GM23338 (cell line): ENCODE data around the gene MIF. TPM values are rescaled to one million over a fixed set of nuclear protein-coding genes. Genes with fewer than 3 reads are reported as not detected.

Experiments used
- ATAC-seq: fragments of 200-7000 bp; cut with Tn5 transposase; 3 replicates; pipeline ENCODE4 v1.9.1; 2020
- DNase-seq: peaks from one replicate; pipeline ENCODE4 v3.0.0-alpha.2; 2015; ENCODE audit warnings: low spot score
- H2AFZ ChIP-seq: fragments of 200-600 bp; sonication (generic); 2 replicates; pipeline ENCODE4 v1.8.0; 2016; ENCODE audit warnings: antibody characterized with exemption, mild to moderate bottlenecking, moderate library complexity
- H3F3A ChIP-seq: fragments of 200-600 bp; sonication (generic); replicated peaks from 2 replicates; pipeline ENCODE4 v1.8.0; 2017; ENCODE audit warnings: antibody characterized with exemption, mixed run types, low read depth
- H3K27ac ChIP-seq: fragments of 200-600 bp; sonication (generic); 2 replicates; pipeline ENCODE4 v1.6.1; 2016; ENCODE audit warnings: low read depth
- H3K27me3 ChIP-seq: fragments of 200-600 bp; sonication (generic); 2 replicates; pipeline ENCODE4 v1.8.0; 2016; ENCODE audit warnings: mild to moderate bottlenecking, mixed run types, moderate library complexity; ENCODE audit not compliant: insufficient read depth
- H3K36me3 ChIP-seq: fragments of 200-600 bp; sonication (generic); 2 replicates; pipeline ENCODE4 v1.8.0; 2016; ENCODE audit warnings: mild to moderate bottlenecking; ENCODE audit not compliant: insufficient read depth
- H3K4me1 ChIP-seq: fragments of 200-600 bp; sonication (generic); 2 replicates; pipeline ENCODE4 v1.8.0; 2016; ENCODE audit warnings: mild to moderate bottlenecking, moderate library complexity; ENCODE audit not compliant: insufficient read depth
- H3K4me2 ChIP-seq: fragments of 200-600 bp; sonication (generic); 2 replicates; pipeline ENCODE4 v1.7.1; 2017; ENCODE audit warnings: mixed run types
- H3K4me3 ChIP-seq: fragments of 200-600 bp; sonication (generic); 2 replicates; pipeline ENCODE4 v1.6.1; 2016; ENCODE audit warnings: mixed run types
- H3K79me2 ChIP-seq: fragments of 200-600 bp; sonication (generic); replicated peaks from 2 replicates; pipeline ENCODE4 v1.8.0; 2017; ENCODE audit warnings: mild to moderate bottlenecking; ENCODE audit not compliant: insufficient read depth
- H3K9me2 ChIP-seq: fragments of 200-600 bp; sonication (generic); 2 replicates; pipeline ENCODE4 v1.8.0; 2017; ENCODE audit not compliant: insufficient read depth
- H4K20me1 ChIP-seq: fragments of 200-600 bp; sonication (generic); replicated peaks from 2 replicates; pipeline ENCODE4 v1.8.0; 2017; ENCODE audit warnings: mild to moderate bottlenecking; ENCODE audit not compliant: insufficient read depth
- H3K27ac Mint-ChIP-seq: 2 replicates; pipeline ENCODE4 v1.8.0; 2020; ENCODE audit warnings: inconsistent platforms, mild to moderate bottlenecking, moderate library complexity, mixed read lengths
- H3K27me3 Mint-ChIP-seq: 3 replicates; pipeline ENCODE4 v1.8.0; 2022; ENCODE audit warnings: low read depth, mild to moderate bottlenecking, moderate library complexity, mixed read lengths, inconsistent platforms; ENCODE audit not compliant: insufficient read depth, poor library complexity
- H3K36me3 Mint-ChIP-seq: 3 replicates; pipeline ENCODE4 v1.8.0; 2021; ENCODE audit warnings: low read depth, mild to moderate bottlenecking, inconsistent platforms, moderate library complexity, mixed read lengths
- H3K4me1 Mint-ChIP-seq: 3 replicates; pipeline ENCODE4 v1.8.0; 2020; ENCODE audit warnings: mild to moderate bottlenecking, inconsistent platforms, mixed read lengths
- H3K4me3 Mint-ChIP-seq: 3 replicates; pipeline ENCODE4 v1.8.0; 2021; ENCODE audit warnings: moderate library complexity, mild to moderate bottlenecking, inconsistent platforms, mixed read lengths
- H3K9me3 Mint-ChIP-seq: 3 replicates; pipeline ENCODE4 v1.8.0; 2020; ENCODE audit warnings: moderate library complexity, mild to moderate bottlenecking, inconsistent platforms, mixed read lengths
- CREB1 ChIP-seq: fragments of 250-450 bp; sonication (Bioruptor Pico); IDR thresholded peaks from 2 replicates; pipeline ENCODE4 v1.5.0; 2020; ENCODE audit warnings: low read depth, mild to moderate bottlenecking, moderate library complexity
- CTCF ChIP-seq, 2 experiments: fragments of 200-600 bp in 1 of 2; sonication (generic) in 1 of 2; conservative IDR thresholded peaks; 2 replicates each; pipeline versions ENCODE4 v1.5.1 to v1.6.1; 2016 to 2017; ENCODE audit warnings: antibody characterized with exemption in 2 of 2, low read depth in 2 of 2, mild to moderate bottlenecking in 2 of 2, moderate library complexity in 1 of 2
- EZH2 ChIP-seq: fragments of 200-600 bp; sonication (generic); IDR thresholded peaks from one replicate; pipeline ENCODE4 v1.8.0; 2017; ENCODE audit warnings: antibody characterized with exemption, mild to moderate bottlenecking, low read depth; ENCODE audit not compliant: unreplicated experiment
- JUNB ChIP-seq: IDR thresholded peaks from one replicate; pipeline ENCODE4 v1.6.1; 2016; ENCODE audit warnings: antibody characterized with exemption; ENCODE audit not compliant: unreplicated experiment
- NANOG ChIP-seq: IDR thresholded peaks from 2 replicates; pipeline ENCODE4 v1.6.1; 2016; ENCODE audit warnings: antibody characterized with exemption, borderline replicate concordance
- POLR2AphosphoS5 ChIP-seq: IDR thresholded peaks from 2 replicates; pipeline ENCODE4 v1.6.1; 2016; ENCODE audit warnings: antibody characterized with exemption, low read depth
- ZNF114 ChIP-seq: fragments of 250-450 bp; sonication (Bioruptor Pico); IDR thresholded peaks from 2 replicates; pipeline ENCODE4 v1.5.0; 2020; ENCODE audit warnings: mild to moderate bottlenecking, moderate library complexity
- ZNF331 ChIP-seq: fragments of 250-450 bp; sonication (Bioruptor Pico); IDR thresholded peaks from 2 replicates; pipeline ENCODE4 v1.5.0; 2020; ENCODE audit warnings: low read depth, mild to moderate bottlenecking, moderate library complexity
- ZNF462 ChIP-seq: fragments of 250-450 bp; sonication (Bioruptor Pico); IDR thresholded peaks from 2 replicates; pipeline ENCODE4 v1.5.0; 2020; ENCODE audit warnings: mild to moderate bottlenecking, moderate library complexity
- polyA plus RNA-seq: library from polyadenylated mRNA; unstranded; fragments of >200 nt; fragmentation: Nextera tagmentation; extraction: Ambion mirVana; gene quantifications from 2 replicates; pipeline ENCODE4 v1.2.1, GENCODE V29; 2016
- total RNA-seq: library from RNA; depleted of rRNA; stranded (reverse); fragments of >200 nt; shearing (Covaris generic); gene quantifications from 2 replicates; pipeline ENCODE4 v1.2.3, GENCODE V29; 2014
- TF ChIP-seq, protein P1 (sequence below): IDR thresholded peaks from one replicate; pipeline ENCODE4 v1.6.1; 2018; ENCODE audit warnings: antibody characterized with exemption; ENCODE audit not compliant: unreplicated experiment

Gene MIF
- total and polyA plus RNA-seq, 2 experiments from 2014 or later, result 800 to 5,205 TPM

DNA sequence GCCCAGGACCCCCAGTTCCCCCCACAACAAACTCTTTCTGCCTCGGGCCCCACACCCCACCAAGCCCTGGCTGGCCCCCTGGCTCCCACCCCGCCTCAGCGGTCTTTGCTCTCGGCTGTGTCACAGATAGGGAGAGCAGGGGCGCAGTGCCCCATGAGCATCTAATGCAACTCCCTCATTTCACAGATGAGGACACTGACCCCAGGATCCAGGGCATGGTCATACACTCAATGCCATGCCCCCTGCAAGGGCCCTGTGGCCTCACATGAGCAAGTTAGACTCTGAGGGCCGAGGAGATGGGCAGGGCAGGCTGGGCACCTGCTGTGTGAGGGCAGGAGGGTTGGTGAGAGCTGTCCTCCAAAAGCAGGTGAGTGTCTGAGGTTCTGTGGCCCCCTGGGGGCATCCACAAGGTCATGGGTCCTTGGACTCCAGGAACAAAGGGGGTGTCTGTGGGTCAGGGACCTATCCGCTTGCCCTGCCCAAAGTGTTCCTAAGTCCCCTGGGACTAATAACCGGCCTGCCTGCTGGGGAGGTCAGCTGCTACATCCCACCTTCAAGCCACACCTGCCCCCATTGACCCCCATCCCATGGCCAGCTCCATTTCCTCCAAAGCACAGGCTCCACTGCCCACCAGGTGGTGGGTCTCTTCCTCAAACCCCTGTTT, 2.5 kb downstream of the MIF start:
- Histone ChIP-seq H3F3A (peaks cover 35% of the 10 kb centered on the region), H3K27ac (no peak overlapping the region), H2AFZ (no peak overlapping the region), H3K4me3 (no peak overlapping the region), H3K79me2 (peaks cover 12% of the 10 kb centered on the region), H4K20me1 (peaks cover 7% of the 10 kb centered on the region), H3K27me3 (peaks cover 10% of the 10 kb centered on the region; the same call in 1 of the 2 replicates), H3K4me1 (peaks cover 19% of the 10 kb centered on the region; the same call in 1 of the 2 replicates), H3K4me2 (no peak overlapping the region), H3K36me3 (peaks cover 6% of the 10 kb centered on the region), H3K9me2 (no peaks in the 10 kb centered on the region)
- TF ChIP-seq POLR2AphosphoS5 (peak; percentile 28; the same call in 1 of the 2 replicates), ZNF331 (CRISPR knock-in tag) (no peak)
- no peak overlapping the region; the same call in 1 of the 2 replicates for H3K27ac Mint-ChIP-seq
- peaks cover 68% of the 10 kb centered on the region for H3K36me3 Mint-ChIP-seq
- ATAC-seq (no peak), DNase-seq (no peak)
- H3K27me3 Mint-ChIP-seq, result peaks cover 39% of the 10 kb centered on the region
- H3K4me1 Mint-ChIP-seq, result peaks cover 34% of the 10 kb centered on the region
- H3K9me3 Mint-ChIP-seq, result peaks cover 37% of the 10 kb centered on the region
- peak overlapping the region; percentile 49; the same call in 2 of the 3 replicates for H3K4me3 Mint-ChIP-seq

DNA sequence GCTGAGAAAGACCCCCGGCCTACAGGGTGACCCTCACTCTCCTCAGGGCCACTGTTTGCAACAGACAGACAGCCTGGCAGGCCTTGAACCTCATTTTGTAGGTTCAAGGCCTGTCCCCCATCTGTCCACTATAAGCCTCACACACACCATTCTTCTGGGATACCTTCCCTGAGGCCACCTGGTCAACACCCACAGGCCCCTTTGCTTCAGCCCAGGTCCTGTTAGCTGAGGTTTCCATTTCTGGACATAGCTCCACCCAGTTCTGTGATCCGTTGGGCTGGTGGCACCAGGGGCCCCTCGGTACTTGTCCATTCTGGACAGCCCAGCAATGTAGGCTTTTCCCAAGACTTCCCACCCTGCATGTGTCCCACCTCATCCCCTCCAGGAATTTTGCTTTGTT, 3.1 kb downstream of the MIF start:
- Histone ChIP-seq H3K36me3 (peaks cover 6% of the 10 kb centered on the region), H3K4me2 (no peak overlapping the region), H3F3A (peaks cover 35% of the 10 kb centered on the region), H3K4me3 (no peak overlapping the region), H3K27me3 (peaks cover 10% of the 10 kb centered on the region; the same call in 1 of the 2 replicates), H4K20me1 (peaks cover 7% of the 10 kb centered on the region), H3K4me1 (peaks cover 19% of the 10 kb centered on the region; the same call in 1 of the 2 replicates), H3K27ac (no peak overlapping the region), H3K79me2 (peaks cover 12% of the 10 kb centered on the region), H3K9me2 (no peaks in the 10 kb centered on the region), H2AFZ (no peak overlapping the region)
- peaks cover 62% of the 10 kb centered on the region for H3K36me3 Mint-ChIP-seq
- H3K27ac Mint-ChIP-seq, result no peak overlapping the region
- peak overlapping the region; percentile 49; the same call in 2 of the 3 replicates for H3K4me3 Mint-ChIP-seq
- H3K27me3 Mint-ChIP-seq, result peaks cover 33% of the 10 kb centered on the region
- peaks cover 31% of the 10 kb centered on the region for H3K9me3 Mint-ChIP-seq
- DNase-seq (no peak), ATAC-seq (no peak)
- peaks cover 31% of the 10 kb centered on the region for H3K4me1 Mint-ChIP-seq
- TF ChIP-seq ZNF114 (no peak), NANOG (no peak), ZNF462 (CRISPR knock-in tag) (no peak), JUNB (no peak), CTCF (conservative IDR thresholded peaks at IDR 0.05; ENCODE audit: low read depth in 2 of 2) (no peak), EZH2 (no peak), POLR2AphosphoS5 (no peak), CREB1 (CRISPR knock-in tag) (no peak)
- TF ChIP-seq, protein P1, sequence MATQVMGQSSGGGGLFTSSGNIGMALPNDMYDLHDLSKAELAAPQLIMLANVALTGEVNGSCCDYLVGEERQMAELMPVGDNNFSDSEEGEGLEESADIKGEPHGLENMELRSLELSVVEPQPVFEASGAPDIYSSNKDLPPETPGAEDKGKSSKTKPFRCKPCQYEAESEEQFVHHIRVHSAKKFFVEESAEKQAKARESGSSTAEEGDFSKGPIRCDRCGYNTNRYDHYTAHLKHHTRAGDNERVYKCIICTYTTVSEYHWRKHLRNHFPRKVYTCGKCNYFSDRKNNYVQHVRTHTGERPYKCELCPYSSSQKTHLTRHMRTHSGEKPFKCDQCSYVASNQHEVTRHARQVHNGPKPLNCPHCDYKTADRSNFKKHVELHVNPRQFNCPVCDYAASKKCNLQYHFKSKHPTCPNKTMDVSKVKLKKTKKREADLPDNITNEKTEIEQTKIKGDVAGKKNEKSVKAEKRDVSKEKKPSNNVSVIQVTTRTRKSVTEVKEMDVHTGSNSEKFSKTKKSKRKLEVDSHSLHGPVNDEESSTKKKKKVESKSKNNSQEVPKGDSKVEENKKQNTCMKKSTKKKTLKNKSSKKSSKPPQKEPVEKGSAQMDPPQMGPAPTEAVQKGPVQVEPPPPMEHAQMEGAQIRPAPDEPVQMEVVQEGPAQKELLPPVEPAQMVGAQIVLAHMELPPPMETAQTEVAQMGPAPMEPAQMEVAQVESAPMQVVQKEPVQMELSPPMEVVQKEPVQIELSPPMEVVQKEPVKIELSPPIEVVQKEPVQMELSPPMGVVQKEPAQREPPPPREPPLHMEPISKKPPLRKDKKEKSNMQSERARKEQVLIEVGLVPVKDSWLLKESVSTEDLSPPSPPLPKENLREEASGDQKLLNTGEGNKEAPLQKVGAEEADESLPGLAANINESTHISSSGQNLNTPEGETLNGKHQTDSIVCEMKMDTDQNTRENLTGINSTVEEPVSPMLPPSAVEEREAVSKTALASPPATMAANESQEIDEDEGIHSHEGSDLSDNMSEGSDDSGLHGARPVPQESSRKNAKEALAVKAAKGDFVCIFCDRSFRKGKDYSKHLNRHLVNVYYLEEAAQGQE, result no peak
